Activated CD4-positive, alpha-beta T cell treated with anti-CD3 and anti-CD28 coated beads for 48 hours (primary cell): Measurements from ENCODE around the gene GBA2.
A peak's percentile ranks its signal among the peaks of the same experiment; 100 is the strongest.

Experiments used
- DNase-seq: peaks from one replicate; pipeline ENCODE4 v3.0.0-alpha.2; 2020

The GBA2 gene

DNA sequence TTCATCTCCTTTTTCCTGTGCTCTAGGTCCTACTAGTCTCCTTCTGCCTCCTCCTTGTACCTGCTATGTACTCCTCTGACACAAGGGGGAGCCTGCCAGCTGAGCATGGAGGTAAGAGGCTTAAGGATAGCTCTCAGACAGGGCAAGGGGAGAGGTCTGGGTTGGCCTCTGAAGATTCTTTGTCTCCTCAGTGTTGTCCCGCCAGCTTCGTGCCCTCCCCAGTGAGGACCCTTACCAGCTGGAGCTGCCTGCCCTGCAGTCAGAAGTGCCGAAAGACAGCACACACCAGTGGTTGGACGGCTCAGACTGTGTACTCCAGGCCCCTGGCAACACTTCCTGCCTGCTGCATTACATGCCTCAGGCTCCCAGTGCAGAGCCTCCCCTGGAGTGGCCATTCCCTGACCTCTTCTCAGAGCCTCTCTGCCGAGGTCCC lies 12.8 kb downstream of the GBA2 start:
- DNase-seq = peak; percentile 75

DNA sequence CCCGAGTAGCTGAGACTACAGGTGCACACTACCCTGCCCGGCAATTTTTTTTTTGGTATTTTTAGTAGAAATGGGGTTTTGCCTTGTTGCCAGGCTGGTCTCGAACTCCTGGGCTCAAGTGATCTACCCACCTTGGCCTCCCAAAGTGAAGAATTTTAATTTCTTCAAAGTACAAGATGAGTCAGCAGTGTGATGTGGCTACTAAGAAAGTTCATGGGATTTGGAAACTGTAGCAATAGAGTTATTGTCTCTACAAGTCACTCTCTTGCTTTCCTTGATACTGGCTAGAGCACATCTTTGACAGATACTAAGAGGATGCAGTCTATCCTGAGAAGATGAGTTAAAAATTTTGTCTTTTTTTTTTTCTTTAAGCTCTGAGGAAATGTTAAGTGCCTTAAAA lies 14.9 kb downstream of the GBA2 start:
- no peak for DNase-seq

GRCh38 chr9:35732800-35733541 lies 16.1 kb downstream of the GBA2 start:
- peak; percentile 61 for DNase-seq

DNA sequence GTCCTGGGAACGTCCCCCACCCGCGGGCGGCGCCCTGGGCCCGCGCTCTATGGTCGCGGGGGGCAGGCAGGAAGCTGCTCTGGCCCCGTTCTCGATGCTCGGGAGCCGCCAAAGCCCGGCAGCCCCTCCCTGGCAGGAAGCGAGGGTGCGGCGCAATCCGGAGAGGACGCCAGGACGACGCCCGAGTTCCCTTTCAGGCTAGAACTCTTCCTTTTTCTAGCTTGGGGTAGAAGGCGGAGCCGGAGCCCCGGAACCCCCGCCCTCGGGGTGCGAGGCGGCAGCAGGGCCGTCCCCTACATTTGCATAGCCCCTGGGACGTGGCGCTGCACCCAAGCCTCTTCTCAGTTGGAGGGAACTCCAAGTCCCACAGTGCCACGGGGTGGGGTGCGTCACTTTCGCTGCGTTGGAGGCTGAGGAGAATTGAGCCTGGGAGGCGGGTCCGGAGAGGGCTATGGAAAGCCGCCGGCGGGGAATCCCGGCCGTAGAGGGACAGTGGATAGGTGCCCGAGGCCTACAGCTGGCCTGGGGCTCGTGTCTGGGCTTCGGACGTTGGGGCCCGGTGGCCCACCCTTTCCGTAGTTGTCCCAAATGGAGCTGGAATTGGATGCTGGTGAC lies 16.7 kb downstream of the GBA2 start, which contains the start of the genes CREB3 and TLN1:
CREB3 (plus strand) TSS at position 482 of the 615 bp plus-strand sequence; CDS start at position 589, 107 bp downstream.
TLN1 (minus strand) TSS at position 11 of the 615 bp plus-strand sequence. CDS start 6,501 bp downstream, outside the sequence.
- DNase-seq = peak; percentile 98

DNA sequence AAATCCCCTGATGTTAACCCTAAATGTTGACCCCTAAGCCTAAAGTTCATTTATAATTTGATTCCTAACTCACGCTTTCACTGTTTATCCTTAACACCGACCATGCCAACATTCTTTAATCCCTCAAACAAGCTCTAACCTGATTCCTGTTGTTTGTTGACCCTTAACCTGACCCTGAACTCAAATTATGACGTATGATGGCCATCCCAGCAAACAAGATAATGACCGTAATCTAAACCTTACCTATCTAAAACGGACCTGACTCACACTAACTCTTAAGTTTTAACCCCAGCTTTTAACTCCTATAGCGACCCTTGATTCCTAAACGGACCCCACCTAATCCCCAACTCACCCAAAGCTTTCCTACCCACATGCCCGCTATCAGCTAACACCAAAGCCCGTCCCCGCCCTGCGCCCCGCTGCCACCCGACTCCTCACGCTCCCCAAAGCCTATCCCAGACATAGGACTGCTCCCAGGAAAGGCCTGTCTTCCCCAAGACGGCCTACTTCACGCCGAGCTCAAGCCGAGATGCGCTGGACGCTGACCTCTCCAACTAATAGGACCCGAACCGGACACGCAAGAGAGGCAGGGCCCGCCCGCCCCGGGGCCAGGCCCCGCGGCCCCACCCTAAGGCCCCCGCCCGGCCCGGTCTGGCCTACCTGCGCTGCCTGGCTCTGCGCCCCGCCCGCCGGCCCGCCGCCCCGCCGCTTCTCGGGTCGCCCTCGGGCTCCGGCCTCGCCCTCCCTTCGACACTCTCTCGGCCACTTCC lies 17.4 kb downstream of the GBA2 start:
- peak; percentile 40 for DNase-seq

- DNase-seq = no peak
Observed at GRCh38 chr9:35730486-35730854, 18.6 kb downstream of the GBA2 start.

- DNase-seq = peak; percentile 31
Observed at GRCh38 chr9:35729700-35730485, 19.1 kb downstream of the GBA2 start.

- no peak for DNase-seq
Observed at GRCh38 chr9:35729101-35729500, 19.9 kb downstream of the GBA2 start.

DNA sequence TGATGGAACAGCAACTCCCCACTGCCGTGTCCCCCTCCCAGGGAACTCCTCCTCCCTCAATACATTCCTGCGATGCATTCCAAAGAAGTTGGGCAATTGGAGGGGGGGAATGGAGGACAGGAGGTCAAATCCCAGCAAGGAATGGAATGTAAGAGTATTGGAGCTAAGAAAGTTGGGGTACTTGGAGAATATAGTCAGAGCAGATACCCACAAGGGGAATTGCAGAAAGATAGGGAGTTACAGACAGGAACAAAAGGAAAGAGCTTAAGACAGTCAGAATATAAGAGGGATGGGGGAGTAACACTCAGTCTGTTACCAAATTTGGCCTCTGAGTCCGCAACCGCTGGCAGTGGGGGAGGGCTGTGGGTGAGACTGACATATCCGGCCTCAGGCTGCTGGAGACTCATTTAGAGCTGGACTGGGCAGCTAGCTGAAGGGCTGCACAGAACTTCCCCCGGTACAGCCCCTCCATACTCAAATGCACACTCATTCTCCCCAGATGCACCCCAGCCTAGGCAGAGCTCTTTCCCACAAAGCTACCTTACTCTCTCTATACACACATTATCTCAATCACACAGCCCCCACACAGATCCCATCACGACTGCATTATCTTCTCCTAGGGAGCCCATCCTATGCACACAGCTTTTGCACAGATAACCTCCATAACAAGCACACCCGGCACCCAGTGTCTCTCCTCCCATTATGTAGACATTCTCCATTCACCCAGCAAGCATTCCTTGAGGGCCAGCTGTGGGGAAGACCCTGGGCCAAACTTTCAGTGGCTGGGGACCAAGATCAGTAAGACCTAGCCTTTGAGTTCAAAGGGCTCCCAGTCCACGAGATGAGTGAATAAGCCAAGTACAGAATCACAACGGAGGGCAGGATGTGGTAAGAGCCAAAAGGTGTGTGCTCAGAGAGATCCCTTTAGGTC lies 20.7 kb downstream of the GBA2 start:
- DNase-seq = peak; percentile 59

- DNase-seq = no peak
Observed at GRCh38 chr9:35727676-35728040, 21.4 kb downstream of the GBA2 start.

GRCh38 chr9:35726931-35727330 lies 22.1 kb downstream of the GBA2 start:
- DNase-seq = peak; percentile 37

GRCh38 chr9:35725362-35725761 lies 23.7 kb downstream of the GBA2 start:
- DNase-seq = no peak

- no peak for DNase-seq
Observed at GRCh38 chr9:35723908-35724307, 25.1 kb downstream of the GBA2 start.

DNA sequence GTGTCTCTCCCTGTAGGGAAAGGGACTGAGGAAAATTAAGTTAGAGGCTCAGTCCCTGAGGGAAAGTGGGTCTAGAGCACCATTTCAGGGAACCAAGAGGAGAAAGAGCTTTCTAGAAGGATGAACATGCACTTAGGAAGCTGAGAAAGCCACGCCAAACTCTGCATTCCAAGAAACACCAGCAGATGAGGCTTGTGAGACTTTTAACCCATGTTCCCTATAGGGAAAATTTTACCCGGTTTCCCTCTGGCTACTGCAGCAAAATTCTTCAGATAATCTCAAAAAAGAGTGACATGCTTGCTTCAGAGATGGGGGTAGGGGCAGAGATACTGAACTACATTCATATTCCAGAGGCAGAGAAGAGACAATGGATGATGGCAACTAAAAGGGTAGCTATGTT lies 25.6 kb downstream of the GBA2 start:
- DNase-seq = no peak

GRCh38 chr9:35719546-35719945 lies 29.5 kb downstream of the GBA2 start:
- DNase-seq = no peak

- no peak for DNase-seq
Observed at GRCh38 chr9:35718721-35719511, 30.1 kb downstream of the GBA2 start.

DNA sequence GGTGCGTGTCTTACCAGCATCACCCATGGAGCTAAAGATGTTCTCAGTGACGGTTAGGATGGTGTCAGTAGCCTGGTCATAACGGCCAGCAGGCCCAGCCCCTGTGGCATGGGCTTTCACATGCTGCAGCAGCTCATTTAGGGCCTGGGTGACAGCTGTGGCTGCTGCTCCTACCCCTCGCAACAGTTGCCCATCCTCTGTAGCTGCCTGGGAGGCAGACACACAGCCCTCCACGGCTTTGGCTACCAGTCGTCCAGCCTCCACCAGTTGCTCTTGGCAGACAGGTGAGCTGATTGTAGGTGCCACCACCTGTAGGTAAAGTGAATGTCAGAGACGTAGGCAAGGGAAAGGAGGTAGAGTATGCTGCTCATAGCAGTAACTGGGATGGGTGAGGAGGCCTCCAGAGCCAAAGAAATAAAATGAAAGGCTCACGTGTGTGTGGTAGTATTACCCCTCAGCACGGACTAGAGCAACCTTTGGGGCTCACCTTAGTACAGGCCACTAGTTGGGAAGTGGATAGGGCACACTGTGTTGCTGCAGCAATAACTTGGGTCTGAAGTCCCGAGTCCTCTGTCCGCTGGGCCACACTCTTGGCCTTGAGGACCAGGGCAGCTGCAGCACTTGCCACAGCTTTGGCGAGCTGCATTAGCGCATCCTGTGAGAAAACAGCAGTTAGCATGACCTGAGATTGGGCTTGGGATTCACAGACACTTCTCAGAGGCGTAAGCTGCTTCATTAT lies 31.7 kb downstream of the GBA2 start:
- no peak for DNase-seq

- DNase-seq = no peak
Observed at GRCh38 chr9:35716230-35716629, 32.8 kb downstream of the GBA2 start.

DNA sequence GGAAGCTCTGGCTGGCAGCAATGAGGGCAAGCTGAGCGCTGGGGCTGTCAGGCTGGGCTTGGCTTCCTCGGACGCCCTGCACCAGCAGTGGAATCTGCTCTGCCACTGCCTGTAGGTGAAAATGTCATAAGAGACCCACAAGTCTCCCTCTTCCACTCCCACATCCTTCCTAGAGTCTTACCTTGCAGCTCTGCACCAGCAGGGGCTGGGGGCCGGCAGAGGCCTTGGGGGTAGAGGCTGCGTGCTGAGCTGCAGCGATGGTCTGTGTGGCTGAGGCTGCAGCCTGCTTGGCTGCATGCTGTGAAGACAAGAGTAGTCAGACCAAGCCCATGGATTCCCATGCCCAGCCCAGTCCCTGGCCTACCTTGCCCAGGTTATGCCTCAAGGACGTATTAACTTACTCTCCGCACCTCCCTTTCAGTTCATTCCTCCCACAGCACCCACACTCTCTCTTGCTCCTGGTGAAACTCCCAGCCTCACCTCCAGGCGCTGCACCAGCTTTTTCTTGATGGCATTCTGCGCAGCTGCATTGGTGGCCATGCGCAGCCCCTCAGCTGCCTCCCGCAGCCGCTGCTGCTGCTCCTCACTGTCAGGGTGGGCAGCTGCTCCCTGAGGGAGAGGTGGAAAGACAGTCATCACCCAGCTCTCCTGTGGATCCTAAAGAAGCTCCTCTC lies 34.3 kb downstream of the GBA2 start:
- no peak for DNase-seq

- DNase-seq = no peak
Observed at GRCh38 chr9:35714123-35714522, 34.9 kb downstream of the GBA2 start.
